NCI-H2029 treated with DMSO at 0.1 percent for 48 hours (cell line): ENCODE results near the gene ERF.
A peak's percentile ranks its signal among the peaks of the same experiment; 100 is the strongest.

Source experiments
- DNase-seq: peaks from one replicate; lab custom pipeline; 2025; lab: John Stamatoyannopoulos, UW

ERF gene

DNA sequence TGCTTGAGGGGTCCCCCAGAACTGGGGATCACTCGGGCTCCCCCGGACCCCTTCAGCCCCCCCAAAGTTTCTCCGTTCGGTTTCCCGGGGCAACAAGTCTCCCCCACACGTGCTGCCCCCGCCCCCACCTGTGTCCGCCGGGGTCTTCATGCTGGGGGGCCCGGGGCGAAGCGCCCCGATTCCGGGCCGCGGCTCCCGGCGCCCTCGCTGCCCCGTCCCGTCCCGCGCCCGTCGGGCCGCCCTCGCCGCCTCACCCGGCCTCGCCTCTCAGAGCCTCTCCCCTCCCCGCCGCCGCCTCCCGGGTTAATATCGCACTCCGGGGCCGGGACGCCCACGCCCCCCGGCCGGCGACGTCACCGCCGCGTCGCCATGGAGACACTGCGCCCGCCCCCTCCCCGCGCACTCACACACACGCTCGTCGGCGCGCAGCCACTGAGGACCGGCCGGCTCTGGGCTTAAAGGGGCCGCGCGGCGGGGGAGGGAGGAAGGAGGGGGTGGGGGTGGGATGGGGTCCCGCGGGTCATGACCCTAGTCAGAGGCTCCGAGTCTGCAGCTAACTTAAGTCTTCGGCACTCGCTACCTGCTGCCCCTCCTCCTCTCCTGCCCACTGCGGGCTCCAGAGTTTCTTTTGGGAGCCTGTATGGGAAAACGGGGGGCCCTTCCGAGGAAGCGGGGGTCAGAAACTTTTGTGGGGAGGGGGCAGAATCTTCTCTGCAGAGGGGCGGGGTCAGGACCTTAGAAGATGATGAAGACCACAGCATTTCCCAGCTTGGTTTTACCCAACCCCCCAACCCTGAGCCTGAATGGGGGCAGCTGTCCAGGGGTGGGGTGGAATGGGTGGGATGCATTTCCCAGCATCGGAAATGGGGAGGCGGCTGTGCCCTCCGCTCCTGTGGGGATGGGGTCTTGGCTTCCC lies at the start of gene ERF:
TSS of gene ERF (minus strand) at position 279 of the 916 bp plus-strand sequence. CDS start at position 150, 129 bp downstream.
- no peak for DNase-seq

DNA sequence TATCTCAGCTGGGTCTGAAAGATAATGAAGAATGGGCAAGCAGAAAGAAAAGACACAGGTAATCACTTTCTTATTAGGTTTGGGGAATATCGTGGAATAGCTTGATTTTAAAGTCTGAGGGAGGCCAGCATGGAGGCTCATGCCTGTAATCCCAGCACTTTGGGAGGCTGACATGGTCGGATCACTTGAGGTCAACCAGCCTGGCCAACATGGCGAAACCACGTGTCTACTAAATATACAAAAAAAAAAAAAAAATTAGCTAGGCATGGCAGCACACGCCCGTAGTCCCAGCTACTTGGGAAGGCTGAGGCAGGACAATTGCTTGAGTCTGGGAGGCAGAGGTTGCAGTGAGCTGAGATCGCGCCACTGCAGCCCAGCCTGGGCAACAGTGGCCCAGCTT lies 48.9 kb upstream of the ERF start:
- DNase-seq = no peak

DNA sequence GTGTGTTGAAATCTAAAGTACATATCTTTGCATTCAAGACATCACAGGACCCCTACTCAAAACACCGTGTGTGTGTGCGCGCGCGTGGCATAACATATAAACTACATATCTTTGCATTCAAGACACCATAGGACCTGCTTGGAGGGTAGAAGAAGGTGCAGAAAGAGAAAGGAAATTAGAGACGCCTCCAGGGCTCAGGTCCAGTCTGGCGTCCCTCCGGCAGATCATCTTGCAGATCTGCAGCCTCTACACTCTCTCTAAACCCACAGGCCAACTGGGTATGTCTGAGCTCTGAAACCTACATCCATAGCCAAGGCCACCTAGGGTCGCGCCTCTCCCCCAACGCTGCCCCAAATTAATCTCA lies 48.2 kb upstream of the ERF start:
- DNase-seq = peak; percentile 63

DNA sequence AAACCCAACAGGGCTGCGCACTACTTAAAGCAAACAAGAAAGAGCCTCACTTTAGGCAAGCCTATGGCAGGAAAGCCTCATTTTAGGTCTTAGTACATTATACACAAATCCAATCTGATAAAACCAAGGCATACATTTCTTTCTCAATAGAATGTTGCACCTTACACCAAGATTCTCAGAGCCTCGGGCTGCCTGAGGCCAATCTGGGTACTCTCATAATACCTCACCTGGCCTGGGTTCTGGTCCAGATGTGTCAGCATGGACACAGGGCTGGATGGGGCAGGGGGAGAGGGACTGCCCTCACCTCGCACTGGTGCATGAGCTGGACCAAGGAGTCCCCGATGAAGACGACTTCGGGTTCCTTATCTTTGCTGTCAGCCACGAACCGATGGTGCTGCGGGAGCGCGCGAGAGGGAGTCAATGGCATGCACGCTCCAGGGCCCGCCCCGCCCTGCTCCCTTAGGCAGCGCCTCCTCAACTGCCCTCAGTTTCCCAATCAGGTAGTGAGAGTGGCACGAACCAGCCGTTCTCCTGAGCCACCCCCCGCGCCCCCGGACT lies 46.8 kb upstream of the ERF start, which contains the start of gene PRR19:
TSS of gene PRR19 (plus strand) at position 487 of the 558 bp plus-strand sequence. CDS start 7,453 bp downstream, outside the sequence.
- DNase-seq = no peak

DNA sequence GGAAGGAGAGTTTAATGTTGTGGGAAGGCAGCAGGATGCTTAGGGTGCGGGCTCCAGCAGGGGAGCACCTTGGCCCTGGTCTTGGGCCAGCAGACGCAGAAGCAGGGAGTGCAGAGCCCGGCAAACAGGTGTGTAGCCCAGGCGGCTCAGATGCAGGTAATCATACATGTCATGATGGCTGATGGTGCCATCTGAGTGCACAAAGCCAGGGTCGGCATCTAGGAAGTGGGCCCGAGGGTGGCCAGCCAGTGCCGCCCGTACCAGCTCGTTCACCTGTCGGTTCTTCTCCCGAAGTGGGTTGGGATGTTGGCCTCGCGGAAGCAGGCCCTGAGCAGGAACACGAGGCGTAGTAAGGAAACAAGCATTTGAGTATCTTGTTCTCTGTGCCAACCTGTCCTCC lies 42.1 kb upstream of the ERF start:
- DNase-seq = no peak

DNA sequence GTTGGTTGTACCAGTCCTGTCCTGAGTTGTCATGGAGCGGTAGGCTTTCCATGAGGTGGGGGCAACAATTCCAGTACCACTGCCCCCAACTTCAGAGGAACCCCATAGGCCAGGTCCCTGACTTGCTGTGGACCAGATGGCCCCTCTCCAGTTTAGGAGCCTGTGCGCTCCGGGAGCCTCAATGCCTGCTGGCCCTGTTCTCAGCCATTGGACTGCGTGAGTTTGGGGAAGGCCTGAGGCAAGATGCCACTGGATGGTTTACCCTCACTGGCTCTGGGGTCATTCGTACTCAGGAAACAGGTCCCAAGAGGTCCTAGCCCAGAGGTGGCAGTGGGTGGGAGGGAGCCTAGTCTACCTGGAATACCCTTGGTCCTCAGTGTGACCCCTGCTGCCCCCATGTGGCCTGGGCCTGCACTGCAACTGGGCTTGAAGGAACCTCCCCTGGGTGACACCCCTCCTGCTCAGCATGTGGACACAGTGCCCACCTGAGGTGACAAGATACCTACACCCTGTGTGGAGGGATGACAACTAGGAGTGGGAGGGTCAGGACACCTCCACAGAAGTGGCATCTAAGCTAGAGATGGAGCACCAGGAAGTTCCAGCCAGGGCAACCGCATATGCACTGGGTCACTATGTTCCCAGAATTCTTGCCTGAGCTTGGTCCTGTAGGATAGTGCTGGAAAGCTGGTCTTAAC lies 41.0 kb upstream of the ERF start:
- peak; percentile 67 for DNase-seq

DNA sequence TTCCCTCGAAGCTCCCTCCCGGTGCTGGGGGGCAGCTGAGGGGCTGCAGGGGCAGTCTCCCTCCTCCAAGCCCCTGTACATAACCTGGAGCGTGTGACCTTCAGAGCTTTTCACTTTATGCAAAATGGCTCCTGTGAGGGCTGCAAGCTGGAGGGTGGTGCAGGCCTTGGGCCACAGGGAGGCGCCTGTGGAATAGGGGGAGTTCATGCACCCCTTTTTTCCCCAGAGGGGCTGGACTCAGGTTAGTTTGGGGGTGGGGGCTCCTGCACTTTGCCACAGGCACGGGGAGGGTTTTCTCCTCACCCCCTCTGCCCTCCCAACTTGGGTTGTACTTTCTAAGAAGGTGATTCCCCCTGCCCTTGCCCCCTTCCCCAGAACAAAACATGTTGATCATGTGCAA lies 40.4 kb upstream of the ERF start:
- no peak for DNase-seq

DNA sequence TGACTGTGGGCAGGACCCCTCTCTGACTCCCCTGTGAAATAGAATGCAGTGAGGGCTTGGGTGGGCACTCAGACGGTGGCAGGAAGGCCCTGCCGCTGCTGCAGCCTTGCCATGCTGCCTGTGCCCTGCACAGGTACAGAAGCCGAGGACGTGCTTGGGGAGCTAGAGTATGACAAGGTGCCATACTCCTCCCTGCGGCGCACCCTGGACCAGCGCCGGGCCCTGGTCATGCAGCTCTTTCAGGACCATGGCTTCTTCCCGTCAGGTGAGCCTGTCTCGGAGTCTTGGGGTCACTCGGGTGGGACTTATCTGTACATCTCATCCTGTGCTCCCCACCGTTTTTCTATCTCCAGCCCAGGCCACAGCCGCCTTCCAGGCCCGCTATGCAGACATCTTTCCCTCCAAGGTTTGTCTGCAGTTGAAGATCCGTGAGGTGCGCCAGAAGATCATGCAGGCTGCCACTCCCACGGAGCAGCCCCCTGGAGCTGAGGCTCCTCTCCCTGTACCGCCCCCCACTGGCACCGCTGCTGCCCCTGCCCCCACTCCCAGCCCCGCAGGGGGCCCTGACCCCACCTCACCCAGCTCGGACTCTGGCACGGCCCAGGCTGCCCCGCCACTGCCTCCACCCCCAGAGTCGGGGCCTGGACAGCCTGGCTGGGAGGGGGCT lies 39.7 kb upstream of the ERF start:
- no peak for DNase-seq

DNA sequence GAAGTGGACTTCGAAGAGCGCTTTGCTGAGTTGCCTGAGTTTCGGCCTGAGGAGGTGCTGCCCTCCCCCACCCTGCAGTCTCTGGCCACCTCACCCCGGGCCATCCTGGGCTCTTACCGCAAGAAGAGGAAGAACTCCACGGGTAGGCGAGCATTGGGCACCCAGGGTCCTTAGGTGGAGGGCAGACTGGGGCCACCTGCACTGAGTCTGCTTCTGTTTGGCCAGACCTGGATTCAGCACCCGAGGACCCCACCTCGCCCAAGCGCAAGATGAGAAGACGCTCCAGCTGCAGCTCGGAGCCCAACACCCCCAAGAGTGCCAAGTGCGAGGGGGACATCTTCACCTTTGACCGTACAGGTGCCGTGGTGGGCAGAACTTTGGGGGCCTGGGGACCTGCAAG lies 39.0 kb upstream of the ERF start:
- no peak for DNase-seq

DNA sequence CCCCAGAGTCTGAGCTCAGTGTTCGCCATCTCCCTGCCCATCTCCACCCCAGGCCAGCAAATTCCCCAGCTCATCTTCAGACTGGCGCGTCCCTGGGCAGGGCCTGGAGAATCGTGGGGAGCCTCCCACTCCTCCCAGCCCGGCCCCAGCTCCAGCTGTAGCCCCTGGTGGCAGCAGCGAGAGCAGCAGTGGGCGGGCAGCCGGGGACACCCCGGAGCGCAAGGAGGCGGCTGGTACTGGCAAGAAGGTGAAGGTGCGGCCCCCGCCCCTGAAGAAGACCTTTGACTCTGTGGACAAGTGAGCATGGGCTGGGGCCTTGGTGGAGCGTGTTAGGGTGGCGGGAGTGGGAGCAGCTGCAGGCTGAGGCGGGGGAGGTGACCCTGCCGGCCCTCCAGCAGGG lies 38.6 kb upstream of the ERF start:
- no peak for DNase-seq

DNA sequence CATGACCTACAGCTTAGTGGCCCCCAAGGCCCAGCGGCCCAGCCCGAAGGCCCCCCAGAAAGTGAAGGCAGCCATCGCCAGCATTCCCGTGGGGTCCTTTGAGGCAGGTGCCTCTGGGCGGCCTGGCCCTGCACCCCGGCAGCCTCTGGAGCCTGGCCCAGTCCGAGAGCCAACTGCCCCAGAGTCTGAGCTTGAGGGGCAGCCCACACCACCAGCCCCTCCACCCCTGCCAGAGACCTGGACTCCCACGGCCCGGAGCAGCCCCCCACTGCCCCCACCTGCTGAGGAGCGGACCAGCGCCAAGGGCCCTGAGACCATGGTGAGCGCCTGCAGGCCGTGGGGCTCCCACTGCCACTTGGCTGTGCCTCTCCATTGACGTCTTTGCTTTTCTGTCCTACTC lies 38.0 kb upstream of the ERF start:
- DNase-seq = no peak

DNA sequence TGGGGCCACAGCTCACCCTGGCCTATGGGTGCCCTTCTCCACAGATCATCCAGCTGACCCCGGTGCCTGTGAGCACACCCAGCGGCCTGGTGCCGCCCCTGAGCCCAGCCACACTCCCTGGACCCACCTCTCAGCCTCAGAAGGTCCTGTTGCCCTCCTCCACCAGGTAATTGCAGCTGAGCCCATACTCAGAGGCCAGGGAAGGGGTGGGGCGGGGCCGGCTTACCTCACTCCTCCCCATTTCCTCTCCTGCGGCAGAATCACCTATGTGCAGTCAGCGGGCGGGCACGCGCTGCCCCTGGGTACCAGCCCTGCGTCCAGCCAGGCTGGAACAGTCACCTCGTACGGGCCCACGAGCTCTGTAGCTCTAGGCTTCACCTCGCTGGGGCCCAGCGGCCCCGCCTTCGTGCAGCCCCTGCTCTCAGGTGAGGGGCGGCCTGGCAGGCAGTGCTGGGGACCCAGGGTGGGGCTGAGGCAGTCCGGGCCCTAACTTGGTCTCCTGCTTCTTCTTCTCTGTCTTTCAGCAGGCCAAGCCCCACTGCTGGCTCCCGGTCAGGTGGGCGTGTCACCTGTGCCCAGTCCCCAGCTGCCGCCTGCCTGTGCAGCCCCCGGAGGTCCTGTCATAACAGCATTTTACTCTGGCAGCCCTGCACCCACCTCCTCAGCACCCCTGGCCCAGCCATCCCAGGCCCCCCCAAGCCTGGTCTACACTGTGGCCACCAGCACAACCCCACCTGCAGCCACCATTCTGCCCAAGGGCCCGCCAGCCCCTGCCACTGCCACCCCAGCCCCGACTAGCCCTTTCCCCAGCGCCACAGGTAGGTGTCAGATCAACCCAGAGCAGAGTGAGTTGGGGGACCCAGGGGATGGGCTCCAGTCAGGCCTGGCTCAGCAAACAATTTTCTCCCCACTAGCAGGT lies 37.4 kb upstream of the ERF start:
- DNase-seq = no peak

DNA sequence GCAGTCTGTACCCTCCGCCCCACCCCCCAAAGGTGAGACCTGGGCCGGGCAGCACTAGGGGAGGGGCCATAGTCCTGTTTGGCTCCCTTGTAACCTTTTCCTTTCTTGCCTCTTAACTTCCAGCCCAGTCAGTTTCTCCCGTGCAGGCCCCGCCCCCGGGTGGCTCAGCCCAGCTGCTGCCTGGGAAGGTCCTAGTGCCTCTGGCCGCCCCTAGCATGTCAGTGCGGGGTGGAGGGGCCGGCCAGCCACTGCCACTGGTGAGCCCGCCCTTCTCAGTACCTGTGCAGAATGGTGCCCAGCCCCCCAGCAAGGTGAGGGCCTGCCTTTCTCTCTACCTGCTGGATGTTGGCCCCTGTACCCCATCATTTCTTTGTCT lies 36.5 kb upstream of the ERF start:
- no peak for DNase-seq

DNA sequence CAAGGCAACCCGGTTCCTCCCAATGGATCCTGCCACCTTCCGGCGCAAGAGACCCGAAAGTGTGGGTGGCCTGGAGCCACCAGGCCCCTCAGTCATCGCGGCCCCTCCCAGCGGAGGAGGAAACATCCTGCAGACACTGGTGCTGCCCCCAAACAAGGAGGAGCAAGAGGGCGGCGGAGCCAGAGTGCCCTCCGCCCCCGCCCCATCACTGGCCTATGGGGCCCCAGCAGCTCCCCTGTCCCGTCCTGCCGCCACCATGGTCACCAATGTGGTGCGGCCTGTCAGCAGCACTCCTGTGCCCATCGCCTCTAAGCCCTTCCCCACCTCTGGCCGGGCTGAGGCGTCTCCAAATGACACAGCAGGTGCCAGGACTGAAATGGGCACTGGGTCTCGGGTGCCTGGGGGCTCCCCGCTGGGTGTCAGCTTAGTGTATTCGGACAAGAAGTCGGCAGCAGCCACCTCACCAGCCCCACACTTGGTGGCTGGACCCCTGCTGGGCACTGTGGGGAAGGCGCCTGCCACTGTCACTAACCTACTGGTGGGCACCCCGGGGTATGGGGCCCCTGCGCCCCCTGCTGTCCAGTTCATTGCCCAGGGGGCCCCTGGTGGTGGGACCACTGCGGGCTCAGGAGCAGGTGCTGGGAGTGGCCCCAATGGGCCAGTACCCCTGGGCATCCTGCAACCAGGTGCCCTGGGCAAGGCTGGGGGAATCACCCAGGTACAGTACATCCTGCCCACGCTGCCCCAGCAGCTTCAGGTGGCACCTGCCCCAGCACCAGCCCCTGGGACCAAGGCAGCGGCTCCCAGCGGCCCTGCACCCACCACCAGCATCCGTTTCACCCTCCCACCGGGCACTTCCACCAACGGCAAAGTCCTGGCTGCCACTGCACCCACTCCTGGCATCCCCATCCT lies 35.9 kb upstream of the ERF start:
- DNase-seq = no peak

DNA sequence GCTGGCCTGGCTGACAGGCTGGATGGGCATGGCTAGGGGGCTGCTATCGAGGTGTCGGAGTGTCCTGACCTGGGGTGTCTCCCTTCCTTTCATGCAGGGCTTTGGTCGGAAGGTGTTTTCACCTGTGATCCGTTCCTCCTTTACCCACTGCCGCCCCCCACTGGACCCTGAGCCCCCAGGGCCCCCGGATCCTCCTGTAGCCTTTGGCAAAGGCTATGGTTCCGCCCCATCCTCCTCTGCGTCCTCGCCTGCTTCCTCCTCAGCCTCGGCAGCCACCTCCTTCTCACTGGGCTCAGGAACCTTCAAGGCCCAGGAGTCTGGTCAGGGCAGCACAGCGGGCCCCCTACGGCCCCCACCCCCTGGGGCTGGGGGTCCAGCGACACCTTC lies 35.2 kb upstream of the ERF start:
- no peak for DNase-seq

DNA sequence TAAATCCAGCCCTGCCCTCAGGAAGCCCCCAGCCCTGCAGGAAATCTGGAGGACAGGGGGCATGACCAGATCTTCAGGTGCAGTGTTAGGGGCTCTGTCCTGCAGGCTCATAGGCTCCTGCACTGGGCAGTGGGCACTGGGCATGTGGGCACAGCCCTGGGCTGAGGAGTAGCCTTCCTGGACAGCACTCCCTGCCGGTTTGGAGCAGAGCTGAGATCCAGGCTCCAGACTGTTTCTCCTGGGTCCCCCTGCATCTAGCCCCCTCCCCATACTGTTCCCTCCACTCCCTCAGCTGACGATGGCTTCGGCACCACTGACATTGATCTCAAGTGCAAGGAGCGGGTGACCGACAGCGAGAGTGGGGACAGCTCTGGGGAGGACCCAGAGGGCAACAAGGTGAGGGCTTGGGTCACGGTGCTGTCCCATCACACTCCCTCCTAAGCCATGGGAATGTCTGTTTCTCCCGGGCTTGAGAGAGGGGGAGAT lies 34.7 kb upstream of the ERF start:
- DNase-seq = no peak

DNA sequence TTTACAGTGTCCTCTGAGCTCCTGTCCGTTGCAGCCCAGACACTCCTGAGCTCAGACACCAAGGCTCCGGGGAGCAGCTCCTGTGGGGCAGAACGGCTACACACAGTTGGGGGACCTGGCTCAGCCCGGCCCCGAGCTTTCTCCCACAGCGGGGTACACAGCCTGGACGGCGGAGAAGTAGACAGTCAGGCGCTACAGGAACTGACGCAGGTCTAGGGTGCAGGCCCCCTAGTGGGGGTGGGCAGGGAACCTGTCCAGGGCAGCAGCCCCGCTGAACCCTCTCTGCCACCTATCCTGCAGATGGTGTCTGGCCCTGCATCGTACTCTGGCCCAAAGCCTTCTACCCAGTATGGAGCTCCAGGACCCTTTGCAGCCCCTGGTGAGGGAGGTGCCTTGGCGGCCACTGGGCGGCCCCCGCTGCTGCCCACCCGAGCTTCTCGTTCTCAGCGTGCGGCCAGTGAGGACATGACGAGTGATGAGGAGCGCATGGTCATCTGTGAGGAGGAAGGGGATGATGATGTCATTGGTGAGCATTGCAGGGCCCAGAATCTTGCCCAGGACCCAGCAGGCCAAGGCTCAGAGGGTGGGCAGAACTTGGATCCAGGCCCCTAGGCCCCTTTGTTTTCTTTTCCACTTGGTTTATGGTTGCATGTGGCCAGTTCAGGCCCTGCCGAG lies 34.1 kb upstream of the ERF start:
- no peak for DNase-seq

DNA sequence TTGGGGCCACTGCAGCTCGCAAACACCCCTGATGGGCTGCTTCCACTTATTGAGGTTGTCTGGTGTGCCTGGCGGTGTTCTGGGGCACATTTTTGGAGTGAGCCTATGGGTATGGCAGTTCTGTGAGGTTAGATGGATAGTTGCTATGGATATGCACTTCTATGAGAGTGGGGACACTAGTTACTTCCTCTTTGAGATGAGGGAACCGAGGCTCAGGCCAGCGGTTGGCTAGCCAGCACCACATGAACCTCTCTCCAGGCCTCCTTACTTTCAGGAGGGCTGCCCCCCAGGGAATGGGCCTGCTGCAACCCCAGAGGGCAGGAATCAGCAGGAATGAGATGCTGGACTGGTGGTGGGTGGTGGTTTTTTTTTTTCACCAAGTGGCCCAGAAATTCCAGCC lies 33.5 kb upstream of the ERF start:
- no peak for DNase-seq

DNA sequence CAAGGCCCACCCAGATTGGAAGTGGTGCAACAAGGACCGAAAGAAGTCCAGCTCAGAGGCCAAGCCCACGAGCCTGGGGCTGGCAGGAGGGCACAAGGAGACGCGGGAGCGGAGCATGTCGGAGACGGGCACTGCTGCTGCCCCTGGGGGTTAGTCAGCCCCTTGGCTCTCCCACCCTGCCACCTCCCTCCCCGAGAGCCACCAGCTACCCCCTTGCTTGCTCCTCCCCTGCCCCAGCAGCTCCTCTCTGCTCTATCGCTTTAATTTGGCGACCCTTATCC lies 32.8 kb upstream of the ERF start:
- no peak for DNase-seq
